GM19023 (cell line): ENCODE results near the gene RABGAP1L.

Source experiments
- ATAC-seq: cut with Tn5 transposase; IDR thresholded peaks from one replicate; pipeline ENCODE4 v1.9.1; 2021; ENCODE audit warnings: mild to moderate bottlenecking, moderate library complexity; ENCODE audit not compliant: unreplicated experiment

The RABGAP1L gene

GRCh38 chr1:174898102-174898797 lies 738.9 kb downstream of the RABGAP1L start:
- ATAC-seq, result no peak

GRCh38 chr1:174900317-174900716 lies 741.0 kb downstream of the RABGAP1L start:
- ATAC-seq, result no peak

GRCh38 chr1:174902531-174903099 lies 743.3 kb downstream of the RABGAP1L start:
- no peak for ATAC-seq

- ATAC-seq, result no peak
Measured at GRCh38 chr1:174911606-174912005, 752.3 kb downstream of the RABGAP1L start.

GRCh38 chr1:174912264-174912663 lies 752.9 kb downstream of the RABGAP1L start:
- ATAC-seq, result no peak

GRCh38 chr1:174913225-174913903 lies 754.0 kb downstream of the RABGAP1L start:
- ATAC-seq, result no peak

GRCh38 chr1:174914991-174915390 lies 755.7 kb downstream of the RABGAP1L start:
- no peak for ATAC-seq

GRCh38 chr1:174916846-174917245 lies 757.5 kb downstream of the RABGAP1L start:
- ATAC-seq, result no peak

- ATAC-seq, result no peak
Measured at GRCh38 chr1:174920093-174920492, 760.8 kb downstream of the RABGAP1L start.

GRCh38 chr1:174922121-174922520 lies 762.8 kb downstream of the RABGAP1L start:
- ATAC-seq, result no peak

- no peak for ATAC-seq
Measured at GRCh38 chr1:174923820-174924219, 764.5 kb downstream of the RABGAP1L start.

GRCh38 chr1:174928541-174928940 lies 769.2 kb downstream of the RABGAP1L start:
- ATAC-seq, result no peak

- ATAC-seq, result no peak
Measured at GRCh38 chr1:174931214-174931613, 771.9 kb downstream of the RABGAP1L start.

GRCh38 chr1:174932587-174932986 lies 773.3 kb downstream of the RABGAP1L start:
- no peak for ATAC-seq

GRCh38 chr1:174935961-174936727 lies 776.8 kb downstream of the RABGAP1L start:
- ATAC-seq, result no peak

GRCh38 chr1:174938281-174939007 lies 779.1 kb downstream of the RABGAP1L start:
- ATAC-seq, result no peak

- ATAC-seq, result no peak
Measured at GRCh38 chr1:174939775-174940545, 780.6 kb downstream of the RABGAP1L start.

- ATAC-seq, result no peak
Measured at GRCh38 chr1:174940646-174941175, 781.4 kb downstream of the RABGAP1L start.

- ATAC-seq, result no peak
Measured at GRCh38 chr1:174942547-174943255, 783.4 kb downstream of the RABGAP1L start.
